OCI-LY1 (cell line): ENCODE measurements around the gene SLBP.

Experiments used
- CTCF ChIP-seq: fragments of 200-600 bp; sonication (generic), shearing (Covaris generic); IDR thresholded peaks from 2 replicates; pipeline ENCODE4 v1.5.1; 2017; ENCODE audit warnings: mild to moderate bottlenecking, antibody characterized with exemption, low read length, moderate library complexity, mixed read lengths
- EZH2 ChIP-seq: fragments of 200-600 bp; sonication (generic), shearing (Covaris generic); IDR thresholded peaks from 2 replicates; pipeline ENCODE4 v1.8.0; 2017; ENCODE audit warnings: borderline replicate concordance, mixed run types, mild to moderate bottlenecking, antibody characterized with exemption, low read length, moderate library complexity, mixed read lengths

GRCh38 chr4:1753697-1754311 is 41.7 kb upstream of the SLBP start:
- no peak for TF ChIP-seq CTCF
- no peak for TF ChIP-seq EZH2
